ENCODE measurements around the gene INHBB. TPM values are rescaled to one million over a fixed set of nuclear protein-coding genes. Genes with fewer than 3 reads are reported as not detected.

INHBB gene
- total and polyA plus RNA-seq, 9 of the 15 experiments (the other 6 are each of a cell fraction or from before 2014, with no cell fraction given), result not detected

DNA sequence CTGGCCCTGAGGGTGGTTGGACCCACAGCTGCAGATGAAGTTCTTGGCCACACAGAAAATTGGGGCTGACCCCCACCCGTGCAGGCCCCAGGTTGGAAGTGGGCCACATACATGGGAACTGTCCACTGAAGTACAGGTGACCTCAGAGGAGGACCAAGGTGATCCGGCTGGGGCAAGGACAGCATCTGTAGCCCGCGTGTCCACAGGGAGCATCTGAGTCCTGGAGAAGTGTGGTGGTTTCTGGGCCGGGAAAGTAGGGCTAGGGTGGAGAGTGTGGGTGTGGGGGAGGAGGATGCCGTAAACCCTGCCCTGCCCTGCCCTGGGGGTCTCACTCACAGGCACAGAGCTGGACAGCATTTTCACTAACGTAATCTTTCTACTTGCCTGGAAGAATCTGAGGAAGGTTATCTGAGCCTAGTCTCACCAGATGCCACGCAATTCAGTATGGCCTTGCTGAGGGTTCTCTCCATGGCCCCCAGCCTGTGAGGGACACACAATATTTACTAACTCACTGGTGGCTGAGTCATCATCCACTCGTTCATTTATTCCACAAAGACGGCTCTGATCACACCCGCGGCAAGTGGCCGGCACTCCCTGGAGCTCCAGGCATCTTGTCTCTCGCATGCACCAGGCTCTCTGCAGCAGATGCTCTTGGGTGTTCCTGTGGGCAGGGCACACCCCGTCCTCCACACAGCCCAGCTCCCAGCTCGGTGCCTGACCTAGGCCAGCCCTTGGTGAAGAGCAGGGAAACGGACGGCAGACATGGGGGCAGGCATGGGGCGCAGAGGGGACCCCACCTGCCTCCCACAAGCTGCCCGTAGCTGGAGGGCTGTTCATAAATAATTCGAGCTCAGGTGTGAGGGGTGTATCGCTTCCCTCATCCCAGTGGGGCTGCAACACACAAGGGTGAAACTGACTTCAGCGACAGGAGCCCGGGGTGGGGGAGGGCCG, 51.2 kb downstream of the INHBB start:
- POLR2A ChIA-PET, result interaction anchor here (0.5 to 1.6 kb wide), 4 partner anchors 9 to 106 kb away, joined by 3 to 4 read pairs (median 3); no protein-coding TSS in a partner anchor
- Histone ChIP-seq H4K20me1 (replicated peaks; ENCODE audit: control insufficient read depth, insufficient read depth, low read length) (0 out of 2 replicates have a peak, but pooled peaks cover 3% of the 10 kb centered on the region), H2AFZ (ENCODE audit: low read depth, low read length) (no peak overlapping the region), H3K4me3 (no peak overlapping the region), H3K9me3 (replicated peaks; ENCODE audit: control insufficient read depth, insufficient read depth, low read depth, low read length) (no peaks in the 10 kb centered on the region), H3K27me3 (ENCODE audit: control insufficient read depth in 2 of 2, insufficient read depth in 2 of 2, low read length in 2 of 2) (peaks cover 13 to 68% of the 10 kb centered on the region in 2 experiments; a peak in 3 of 5 replicates), H3K36me3 (ENCODE audit: control insufficient read depth, insufficient read depth, low read length) (no peaks in the 10 kb centered on the region), H3K4me1 (replicated peaks in 1 of 2; ENCODE audit: control insufficient read depth in 2 of 2, insufficient read depth in 2 of 2, low read length in 2 of 2) (peaks cover 0 to 9% of the 10 kb centered on the region in 2 experiments; a peak in 2 of 5 replicates), H3K27ac (ENCODE audit: extremely low read depth, low read depth, low read length) (no peak overlapping the region), H3K9me1 (ENCODE audit: control insufficient read depth, insufficient read depth, low read length) (no peaks in the 10 kb centered on the region), H3K9ac (ENCODE audit: insufficient read depth in 1 of 2, low read depth in 2 of 2, low read length in 2 of 2) (no peak overlapping the region), H3K4me2 (ENCODE audit: insufficient read depth, low read length) (no peak overlapping the region), H3K79me2 (ENCODE audit: control insufficient read depth, insufficient read depth, low read length) (no peaks in the 10 kb centered on the region)
- in situ Hi-C loops (cut with MboI) (no loop called here), intact Hi-C loops (cut with micrococcal nuclease) (no loop called here)
- no TSS peak for BruUV-seq (replicated peaks)
- TF ChIP-seq CBX8 (IDR thresholded peaks at IDR 0.05; ENCODE audit: borderline replicate concordance, extremely low read depth, low read depth, low read length, poor library complexity, severe bottlenecking) (no peak), SMAD1 (IDR thresholded peaks at IDR 0.05; ENCODE audit: low read depth, low read length, partially characterized antibody) (no peak), POLR3G (IDR thresholded peaks at IDR 0.05; ENCODE audit: extremely low read depth, insufficient read length, insufficient replicate concordance) (no peak), ESRRA (IDR thresholded peaks at IDR 0.05; ENCODE audit: borderline replicate concordance, low read depth) (no peak), E2F1 (CRISPR knock-in tag; IDR thresholded peaks at IDR 0.05) (no peak), NONO (IDR thresholded peaks at IDR 0.05; ENCODE audit: low read depth in 2 of 2, low read length in 1 of 2) (no peak), NFRKB (IDR thresholded peaks at IDR 0.05; ENCODE audit: low read depth) (no peak), RFX5 (IDR thresholded peaks at IDR 0.05; ENCODE audit: low read depth, low read length) (no peak), ZNF449 (CRISPR knock-in tag; IDR thresholded peaks at IDR 0.05) (no peak), SIN3B (IDR thresholded peaks at IDR 0.05; ENCODE audit: low read depth) (no peak), DLX4 (CRISPR knock-in tag; IDR thresholded peaks at IDR 0.05) (no peak)
- 1% methylated on average over 24 of the region's 25 CpGs for WGBS (ENCODE audit: insufficient coverage, low coverage, missing lambda C conversion rate)
- FAIRE-seq, result no peak
- DNase-seq (ENCODE audit: extremely low read depth in 1 of 4, low spot score in 3 of 4), result no peak
- CTCF ChIA-PET (ENCODE audit: low intra/inter-chr PET ratio), result no interaction called here
- ATAC-seq, result no peak

Data from K562 (cell line).